Hepatocyte (in vitro differentiated cells): ENCODE data around the gene PCGF2.

ENCODE experiments used
- CTCF ChIP-seq: fragments of 200-600 bp; sonication (generic); IDR thresholded peaks from 2 replicates; pipeline ENCODE4 v1.5.1; 2016; ENCODE audit warnings: antibody characterized with exemption, mild to moderate bottlenecking; ENCODE audit not compliant: poor library complexity
- EZH2phosphoT487 ChIP-seq: fragments of 200-600 bp; sonication (generic); IDR thresholded peaks from one replicate; pipeline ENCODE4 v1.6.1; 2018; ENCODE audit warnings: antibody characterized with exemption, mild to moderate bottlenecking, low read depth, moderate library complexity; ENCODE audit not compliant: unreplicated experiment, severe bottlenecking

DNA sequence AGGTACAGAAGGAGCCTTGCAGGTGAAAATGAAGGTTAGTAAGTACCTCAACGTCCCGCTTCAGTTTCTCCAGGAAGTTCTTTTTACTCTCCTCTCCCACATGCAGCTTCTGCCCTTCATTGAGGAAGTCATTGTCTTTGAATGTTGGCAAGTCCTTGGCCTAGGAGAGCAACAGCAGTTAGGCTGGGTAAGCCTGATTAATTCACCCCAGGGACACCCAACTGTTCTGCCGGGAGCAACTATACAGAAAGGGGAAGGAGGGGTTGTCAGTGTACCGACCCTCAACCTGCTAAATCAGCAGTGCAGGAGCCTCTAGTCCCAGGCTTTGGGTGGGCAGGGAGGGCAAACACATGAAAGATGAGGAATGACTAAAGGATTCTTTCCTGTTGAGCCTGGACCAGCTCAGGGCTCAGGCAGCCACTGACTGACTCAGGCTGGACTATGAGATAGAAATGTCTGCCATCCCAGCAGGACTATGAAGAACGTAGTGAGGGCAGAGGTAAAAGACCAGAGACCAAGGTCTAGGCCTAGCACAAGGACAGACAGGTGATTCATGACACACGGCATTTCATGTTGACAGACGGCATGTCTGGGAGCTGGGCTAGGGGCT lies 29.6 kb upstream of the PCGF2 start:
- TF ChIP-seq CTCF (no peak), EZH2phosphoT487 (no peak)
